Measurements from ENCODE around the gene NMBR.
"Not testable (repeated sequence)": the region's sequence is repeated elsewhere in the genome, so short reads cannot be mapped to it uniquely, and the experiment has no call there.

Gene NMBR

DNA sequence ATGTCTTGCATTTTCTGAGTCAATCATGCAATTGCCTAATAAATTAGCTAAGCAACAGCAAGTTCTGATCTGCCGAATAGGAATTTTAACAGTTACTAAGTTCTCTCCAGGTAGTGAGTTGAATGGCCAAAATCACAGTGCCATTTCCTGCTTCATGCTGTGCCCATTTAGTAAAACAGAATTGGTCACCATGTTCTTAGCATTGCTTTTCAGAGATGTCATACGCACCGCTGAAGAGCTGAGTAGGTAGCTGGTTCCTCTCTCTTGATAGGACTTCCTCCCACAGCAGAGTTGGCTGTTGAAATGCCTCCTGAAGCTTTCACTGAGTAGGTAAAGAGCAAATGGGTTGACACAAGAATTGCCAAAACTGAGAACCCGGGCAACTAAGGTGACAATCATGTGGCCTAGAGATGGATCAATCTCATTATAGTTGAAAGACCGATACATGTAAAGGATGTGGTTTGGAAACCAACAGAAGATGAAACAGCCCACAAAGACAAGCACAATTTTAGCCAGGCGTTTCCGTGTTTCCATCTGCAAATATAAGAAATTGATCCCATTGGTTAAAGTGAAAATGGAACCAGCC, 71.3 kb downstream of the NMBR start:
- no peak overlapping the region for H3K4me3 ChIP-seq (ENCODE audit: low read length)
- no peaks in the 10 kb centered on the region for H3K36me3 ChIP-seq (ENCODE audit: insufficient read depth, low read length)
- H3K9me3 ChIP-seq (ENCODE audit: low read length) = no peaks in the 10 kb centered on the region
- H3K4me1 ChIP-seq (ENCODE audit: insufficient read depth, low read length) = peaks cover under 1% of the 10 kb centered on the region
- no peaks in the 10 kb centered on the region for H3K27me3 ChIP-seq (ENCODE audit: insufficient read depth, low read length)
- no peak overlapping the region for H2AFZ ChIP-seq (ENCODE audit: low read depth, low read length)

DNA sequence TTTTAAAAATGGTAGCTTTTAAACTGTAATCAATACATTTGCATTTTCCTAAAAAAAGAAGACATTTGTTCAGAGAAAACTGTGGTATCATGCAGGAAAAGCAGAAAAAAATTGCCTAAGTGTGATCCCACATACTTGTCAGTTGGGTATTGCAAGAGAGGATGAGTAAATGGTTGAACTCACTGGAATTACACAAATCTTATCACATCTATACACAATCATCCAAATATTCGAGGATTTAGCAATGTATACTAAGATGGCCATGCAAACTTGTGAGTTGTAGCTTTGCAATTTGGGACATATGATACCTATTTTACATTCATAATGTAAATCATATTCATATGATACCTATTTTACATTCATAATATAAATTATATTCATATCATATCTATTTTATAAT, 72.4 kb downstream of the NMBR start:
- H3K4me3 ChIP-seq (ENCODE audit: low read length) = no peak overlapping the region
- no peaks in the 10 kb centered on the region for H3K27me3 ChIP-seq (ENCODE audit: insufficient read depth, low read length)
- no peak overlapping the region for H2AFZ ChIP-seq (ENCODE audit: low read depth, low read length)

DNA sequence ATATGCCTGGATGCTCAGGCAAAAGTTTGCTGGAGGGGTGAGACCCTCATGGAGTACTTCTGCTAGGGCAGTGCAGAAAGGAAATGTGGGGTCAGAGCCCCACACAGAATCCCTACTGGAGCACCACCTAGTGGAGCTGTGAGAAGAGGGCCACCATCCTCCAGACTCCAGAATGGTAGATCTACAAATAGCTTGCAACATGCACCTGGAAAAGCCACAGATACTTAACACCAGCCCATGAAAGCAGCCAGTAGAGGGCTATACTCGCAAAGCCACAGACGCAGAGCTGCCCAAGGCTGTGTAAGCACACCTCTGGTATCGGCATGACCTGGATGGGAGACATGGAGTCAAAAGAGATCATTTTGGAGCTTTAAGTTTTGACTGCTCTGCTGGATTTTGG, 74.9 kb downstream of the NMBR start:
- Histone ChIP-seq H3K27me3 (ENCODE audit: insufficient read depth, low read length) (no peaks in the 10 kb centered on the region), H3K4me1 (ENCODE audit: insufficient read depth, low read length) (no peaks in the 10 kb centered on the region), H3K9me3 (ENCODE audit: low read length) (no peaks in the 10 kb centered on the region), H3K36me3 (ENCODE audit: insufficient read depth, low read length) (no peaks in the 10 kb centered on the region), H2AFZ (ENCODE audit: low read depth, low read length) (no peak overlapping the region), H3K4me3 (ENCODE audit: low read length) (no peak overlapping the region)

More for the DNA sequence above, 72.4 kb downstream of the NMBR start:
- Histone ChIP-seq H3K4me1 (ENCODE audit: insufficient read depth, low read length) (no peaks in the 10 kb centered on the region), H3K9me3 (ENCODE audit: low read length) (no peaks in the 10 kb centered on the region), H3K36me3 (ENCODE audit: insufficient read depth, low read length) (no peaks in the 10 kb centered on the region)

DNA sequence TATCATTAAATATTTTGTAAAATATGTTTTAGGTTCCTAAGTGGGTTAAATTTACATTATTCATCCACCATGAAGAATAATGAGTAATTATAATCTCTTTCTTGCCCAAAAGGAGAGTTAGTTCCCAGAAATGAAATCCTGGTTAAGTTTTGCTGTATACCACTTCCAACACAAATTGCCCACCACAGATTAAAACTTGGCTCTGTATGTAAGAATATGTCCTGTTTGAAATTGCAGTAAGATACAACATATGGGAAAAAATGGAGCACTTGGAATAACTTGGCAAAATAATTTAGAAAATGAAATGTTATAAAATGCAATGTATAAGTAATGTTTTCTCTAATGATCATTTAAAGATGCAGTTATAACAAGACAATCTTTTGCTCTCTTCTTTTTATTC, 78.5 kb downstream of the NMBR start:
- Histone ChIP-seq H3K36me3 (ENCODE audit: insufficient read depth, low read length) (no peaks in the 10 kb centered on the region), H2AFZ (ENCODE audit: low read depth, low read length) (no peak overlapping the region), H3K9me3 (ENCODE audit: low read length) (no peaks in the 10 kb centered on the region), H3K4me3 (ENCODE audit: low read length) (no peak overlapping the region), H3K4me1 (ENCODE audit: insufficient read depth, low read length) (no peaks in the 10 kb centered on the region), H3K27me3 (ENCODE audit: insufficient read depth, low read length) (no peaks in the 10 kb centered on the region)

DNA sequence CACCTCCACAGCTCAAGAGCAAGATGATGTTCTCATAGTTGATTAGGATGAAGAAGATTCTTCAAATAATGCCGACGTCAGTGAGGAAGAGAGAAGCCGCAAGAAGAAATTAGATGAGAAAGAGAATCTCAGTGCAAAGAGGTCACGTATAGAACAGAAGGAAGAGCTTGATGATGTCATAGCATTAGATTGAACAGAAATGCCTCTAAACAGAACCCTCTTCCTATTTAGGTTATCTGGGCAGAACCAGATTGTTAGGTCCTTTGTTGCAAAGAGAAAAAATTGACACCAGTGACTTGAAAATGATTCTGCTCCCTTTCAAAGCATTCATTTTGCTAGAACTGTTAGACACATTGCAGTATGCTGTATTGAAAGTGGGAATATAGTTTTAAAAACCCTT, 84.1 kb downstream of the NMBR start:
- H3K4me1 ChIP-seq (ENCODE audit: insufficient read depth, low read length); H3K27me3 ChIP-seq (ENCODE audit: insufficient read depth, low read length); H2AFZ ChIP-seq (ENCODE audit: low read depth, low read length); H3K36me3 ChIP-seq (ENCODE audit: insufficient read depth, low read length); H3K4me3 ChIP-seq (ENCODE audit: low read length); H3K9me3 ChIP-seq (ENCODE audit: low read length): not testable (repeated sequence)

DNA sequence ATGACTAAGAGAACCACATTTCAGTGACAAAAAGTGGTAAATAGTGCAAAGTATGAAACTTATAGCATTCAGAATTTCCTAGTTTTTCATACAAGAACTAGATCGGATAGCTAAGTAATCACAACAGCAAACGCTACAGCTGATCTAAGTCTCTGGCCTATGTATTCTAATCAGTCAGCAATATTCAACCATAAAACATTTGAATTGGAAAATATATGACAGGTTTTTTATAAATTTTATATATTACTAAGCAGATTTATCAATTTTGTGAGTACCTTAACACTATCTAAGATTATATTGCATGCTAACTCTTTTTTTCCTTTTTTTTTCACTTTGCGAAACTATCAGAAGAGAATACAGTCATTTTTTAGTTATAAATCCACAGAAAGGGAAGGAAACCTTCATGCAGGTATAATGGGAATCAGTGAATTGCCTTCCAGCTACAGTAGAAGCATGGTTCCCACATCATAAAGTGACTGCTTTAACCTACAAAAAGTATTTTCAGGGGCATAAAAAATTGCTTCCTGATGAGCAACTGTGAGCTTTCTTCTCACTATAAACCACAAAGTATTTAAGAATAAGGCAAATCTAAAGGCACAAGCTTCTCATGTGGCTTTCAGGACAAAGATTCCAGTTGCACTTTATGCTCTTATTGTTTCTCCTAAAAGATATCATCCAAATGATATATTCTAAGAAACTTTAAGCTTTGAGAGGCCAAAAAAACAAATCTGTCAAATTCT, 88.2 kb downstream of the NMBR start:
- no peaks in the 10 kb centered on the region for H3K36me3 ChIP-seq (ENCODE audit: insufficient read depth, low read length)
- no peaks in the 10 kb centered on the region for H3K9me3 ChIP-seq (ENCODE audit: low read length)
- H3K4me1 ChIP-seq (ENCODE audit: insufficient read depth, low read length) = no peaks in the 10 kb centered on the region
- no peaks in the 10 kb centered on the region for H3K27me3 ChIP-seq (ENCODE audit: insufficient read depth, low read length)
- H3K4me3 ChIP-seq (ENCODE audit: low read length) = no peak overlapping the region
- no peak overlapping the region for H2AFZ ChIP-seq (ENCODE audit: low read depth, low read length)

DNA sequence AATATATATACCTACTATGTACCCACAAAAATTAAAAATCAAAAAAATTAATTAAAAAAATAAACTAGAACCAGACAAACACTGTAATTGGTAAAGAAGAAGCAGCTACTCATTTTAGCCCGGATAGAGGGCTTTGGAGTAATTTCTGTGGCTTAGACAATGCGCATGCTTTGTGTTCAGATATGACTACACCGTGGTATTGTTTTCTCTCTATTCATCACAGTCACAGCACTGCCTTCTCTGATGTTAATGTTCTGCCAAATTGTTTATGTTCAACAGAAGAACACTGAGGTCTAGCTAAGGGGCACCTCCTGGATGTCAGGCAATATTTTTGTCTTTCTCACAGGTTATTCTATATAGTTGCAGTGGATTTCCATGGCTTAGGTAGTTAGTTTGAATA, 91.7 kb downstream of the NMBR start:
- Histone ChIP-seq H2AFZ (ENCODE audit: low read depth, low read length) (no peak overlapping the region), H3K4me1 (ENCODE audit: insufficient read depth, low read length) (no peaks in the 10 kb centered on the region), H3K27me3 (ENCODE audit: insufficient read depth, low read length) (no peaks in the 10 kb centered on the region), H3K36me3 (ENCODE audit: insufficient read depth, low read length) (no peaks in the 10 kb centered on the region), H3K9me3 (ENCODE audit: low read length) (no peaks in the 10 kb centered on the region), H3K4me3 (ENCODE audit: low read length) (no peak overlapping the region)

DNA sequence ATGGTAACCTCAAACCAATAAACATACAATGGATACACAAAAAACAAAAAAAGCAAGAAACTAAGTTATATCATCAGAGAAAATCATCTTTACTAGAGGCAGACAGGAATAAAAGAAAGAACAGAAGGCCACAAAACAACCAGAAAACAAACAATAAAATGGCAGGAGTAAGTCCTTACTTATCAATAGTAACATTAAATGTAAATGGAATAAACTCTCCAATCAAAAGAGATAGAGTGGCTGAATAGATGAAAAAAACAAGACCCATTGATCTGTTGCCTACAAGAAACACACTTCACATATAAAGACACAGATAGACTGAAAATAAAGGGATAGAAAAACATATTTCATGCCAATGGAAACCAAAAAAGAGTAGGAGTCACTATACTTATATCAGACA, 95.5 kb downstream of the NMBR start:
- Histone ChIP-seq H3K4me1 (ENCODE audit: insufficient read depth, low read length) (no peaks in the 10 kb centered on the region), H3K36me3 (ENCODE audit: insufficient read depth, low read length) (no peaks in the 10 kb centered on the region), H2AFZ (ENCODE audit: low read depth, low read length) (no peak overlapping the region), H3K9me3 (ENCODE audit: low read length) (no peaks in the 10 kb centered on the region), H3K27me3 (ENCODE audit: insufficient read depth, low read length) (no peaks in the 10 kb centered on the region), H3K4me3 (ENCODE audit: low read length) (no peak overlapping the region)

DNA sequence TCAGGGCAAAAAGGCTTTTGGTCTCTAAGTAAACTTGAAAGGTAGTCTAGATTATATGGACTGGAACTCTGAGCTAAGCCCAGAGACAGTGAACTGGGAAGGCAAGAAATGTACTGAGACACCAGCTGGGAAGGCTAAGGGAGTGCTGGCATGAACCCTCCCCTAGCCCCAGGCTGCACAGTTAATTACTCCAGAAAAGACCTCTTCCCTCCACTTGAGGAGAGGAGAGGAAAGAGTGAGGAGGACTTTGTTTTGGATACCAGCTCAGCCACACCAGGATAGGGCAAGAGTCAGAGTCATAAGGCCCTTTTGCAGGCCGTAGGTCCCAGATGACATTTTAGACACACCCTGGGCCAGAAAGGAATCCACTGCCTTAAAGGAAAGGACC, 98.3 kb downstream of the NMBR start:
- Histone ChIP-seq H3K36me3 (ENCODE audit: insufficient read depth, low read length) (no peaks in the 10 kb centered on the region), H3K27me3 (ENCODE audit: insufficient read depth, low read length) (no peaks in the 10 kb centered on the region), H3K4me3 (ENCODE audit: low read length) (no peak overlapping the region), H2AFZ (ENCODE audit: low read depth, low read length) (no peak overlapping the region), H3K9me3 (ENCODE audit: low read length) (no peaks in the 10 kb centered on the region), H3K4me1 (ENCODE audit: insufficient read depth, low read length) (no peaks in the 10 kb centered on the region)

DNA sequence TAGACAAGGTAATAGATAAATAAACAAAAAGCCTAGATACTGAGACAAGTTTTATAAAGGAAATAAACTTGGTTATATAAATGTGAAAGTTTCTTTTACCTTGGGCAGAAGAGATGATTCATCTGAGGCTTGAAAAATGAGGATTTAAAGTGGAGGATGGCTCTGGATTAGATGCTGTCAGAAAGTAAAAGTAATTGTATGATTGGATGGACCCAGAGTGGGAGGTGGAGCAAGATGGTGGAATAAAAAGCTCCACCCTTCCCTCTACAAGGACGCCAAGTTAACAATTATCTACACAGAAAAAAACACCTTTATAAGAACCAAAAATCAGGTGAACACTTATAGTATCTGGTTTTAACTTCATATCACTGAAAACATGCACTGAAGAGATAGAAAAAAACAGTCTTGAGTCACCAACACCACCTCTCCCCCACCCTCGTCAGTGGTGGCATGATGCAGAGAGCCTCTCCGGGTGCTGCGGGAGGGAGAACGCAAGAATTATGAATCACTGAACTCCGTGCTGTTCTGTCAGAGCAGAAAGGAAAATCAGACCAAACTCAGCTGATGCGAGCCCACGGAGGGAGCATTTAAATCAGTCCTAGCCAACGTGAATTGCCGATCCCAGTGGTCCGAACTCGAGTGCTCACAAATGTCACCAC, 98.9 kb downstream of the NMBR start:
- H3K27me3 ChIP-seq (ENCODE audit: insufficient read depth, low read length) = no peaks in the 10 kb centered on the region
- no peak overlapping the region for H2AFZ ChIP-seq (ENCODE audit: low read depth, low read length)
- no peaks in the 10 kb centered on the region for H3K9me3 ChIP-seq (ENCODE audit: low read length)

DNA sequence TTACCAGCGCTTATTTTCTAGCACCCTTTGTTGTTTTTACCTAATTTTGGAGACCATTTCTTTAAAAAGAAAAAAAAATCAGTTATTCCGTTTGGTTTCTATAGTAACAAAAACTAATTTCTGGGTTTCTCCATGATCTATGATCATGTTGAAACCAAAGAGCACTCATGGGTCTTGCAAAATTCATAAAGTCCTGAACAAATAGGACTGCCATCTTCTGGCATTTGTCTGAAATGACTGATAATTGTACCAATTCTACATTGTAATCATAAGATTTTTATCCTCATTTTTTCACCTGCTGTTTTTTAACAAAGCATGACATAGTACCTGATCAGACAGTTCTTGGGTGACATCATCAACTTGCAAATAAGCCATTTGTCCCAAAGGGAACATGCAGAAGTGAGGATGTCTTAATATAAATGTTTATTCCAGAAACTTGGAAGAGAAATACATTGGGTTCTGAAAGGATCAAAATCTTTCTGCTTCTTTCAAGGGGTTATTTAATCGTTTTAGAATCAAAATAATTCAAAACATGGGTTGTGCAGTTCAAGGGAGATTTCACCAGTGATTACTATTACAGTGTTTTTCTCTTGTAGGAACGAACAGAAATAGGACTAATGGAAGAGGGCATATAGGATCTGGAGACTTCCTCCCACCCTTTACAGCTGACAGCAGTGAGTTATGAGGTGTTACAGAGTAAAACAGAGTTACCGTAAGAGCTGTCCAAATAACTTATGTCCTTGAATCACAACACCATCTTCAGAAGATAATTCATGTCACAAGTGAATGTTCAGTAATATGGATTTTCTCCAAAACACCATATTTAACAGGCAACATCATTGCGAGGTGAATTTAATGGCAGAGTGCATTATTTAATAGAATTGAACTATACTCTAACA, 101.3 kb downstream of the NMBR start:
- no peaks in the 10 kb centered on the region for H3K27me3 ChIP-seq (ENCODE audit: insufficient read depth, low read length)
- no peaks in the 10 kb centered on the region for H3K9me3 ChIP-seq (ENCODE audit: low read length)
- H2AFZ ChIP-seq (ENCODE audit: low read depth, low read length) = peak overlapping the region; percentile 1
- no peaks in the 10 kb centered on the region for H3K36me3 ChIP-seq (ENCODE audit: insufficient read depth, low read length)
- no peak overlapping the region for H3K4me3 ChIP-seq (ENCODE audit: low read length)
- peaks cover 9% of the 10 kb centered on the region for H3K4me1 ChIP-seq (ENCODE audit: insufficient read depth, low read length)

More for the DNA sequence above, 98.9 kb downstream of the NMBR start:
- Histone ChIP-seq H3K4me3 (ENCODE audit: low read length) (no peak overlapping the region), H3K4me1 (ENCODE audit: insufficient read depth, low read length) (no peaks in the 10 kb centered on the region), H3K36me3 (ENCODE audit: insufficient read depth, low read length) (no peaks in the 10 kb centered on the region)

DNA sequence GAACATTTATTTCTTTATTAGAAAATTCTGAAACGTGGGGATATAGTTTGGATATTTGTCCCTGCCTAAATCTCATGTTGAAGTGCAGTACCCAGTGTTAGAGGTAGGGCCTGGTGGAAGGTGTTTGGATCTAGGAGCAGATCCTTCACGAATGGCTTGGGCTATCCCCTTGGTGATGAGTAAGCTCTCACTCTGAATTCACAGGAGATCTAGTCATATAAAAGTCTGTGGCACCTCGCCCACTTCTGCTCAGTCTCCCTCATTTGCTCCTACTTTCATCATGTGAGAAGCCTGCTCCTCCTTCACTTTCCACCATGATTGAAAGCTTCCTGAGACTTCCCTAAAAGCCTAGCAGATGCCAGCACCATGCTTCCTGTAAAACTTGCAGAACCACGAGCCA, 111.0 kb downstream of the NMBR start:
- no peaks in the 10 kb centered on the region for H3K27me3 ChIP-seq (ENCODE audit: insufficient read depth, low read length)
- peaks cover 2% of the 10 kb centered on the region for H3K9me3 ChIP-seq (ENCODE audit: low read length)
- no peaks in the 10 kb centered on the region for H3K36me3 ChIP-seq (ENCODE audit: insufficient read depth, low read length)
- H3K4me1 ChIP-seq (ENCODE audit: insufficient read depth, low read length) = peaks cover under 1% of the 10 kb centered on the region
- H2AFZ ChIP-seq (ENCODE audit: low read depth, low read length) = no peak overlapping the region
- H3K4me3 ChIP-seq (ENCODE audit: low read length) = no peak overlapping the region

DNA sequence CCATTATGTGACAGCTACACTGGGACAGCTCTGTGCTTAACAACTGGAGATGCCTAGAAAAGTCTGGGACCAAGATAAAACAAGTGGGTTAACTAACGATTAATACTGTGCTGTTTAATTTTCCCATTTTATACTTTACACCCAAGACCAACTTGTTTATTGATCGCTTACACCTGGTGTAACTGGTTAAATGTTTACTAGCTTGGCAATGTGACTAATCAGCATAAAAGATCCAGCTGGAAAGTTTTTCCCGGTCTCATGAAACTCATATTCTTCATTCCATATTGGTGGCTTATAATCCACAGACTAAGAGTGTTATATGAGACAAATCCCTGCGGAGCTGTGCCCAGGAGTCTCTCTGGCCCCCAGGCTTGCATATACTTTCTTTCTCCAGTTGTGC, 115.9 kb downstream of the NMBR start:
- Histone ChIP-seq H3K9me3 (ENCODE audit: low read length) (peaks cover 4% of the 10 kb centered on the region), H3K36me3 (ENCODE audit: insufficient read depth, low read length) (no peaks in the 10 kb centered on the region), H3K27me3 (ENCODE audit: insufficient read depth, low read length) (no peaks in the 10 kb centered on the region), H3K4me1 (ENCODE audit: insufficient read depth, low read length) (no peaks in the 10 kb centered on the region), H2AFZ (ENCODE audit: low read depth, low read length) (no peak overlapping the region), H3K4me3 (ENCODE audit: low read length) (no peak overlapping the region)

Measured in neuron (in vitro differentiated cells).